ENCODE data around the gene LPAR1.

LPAR1 gene

DNA sequence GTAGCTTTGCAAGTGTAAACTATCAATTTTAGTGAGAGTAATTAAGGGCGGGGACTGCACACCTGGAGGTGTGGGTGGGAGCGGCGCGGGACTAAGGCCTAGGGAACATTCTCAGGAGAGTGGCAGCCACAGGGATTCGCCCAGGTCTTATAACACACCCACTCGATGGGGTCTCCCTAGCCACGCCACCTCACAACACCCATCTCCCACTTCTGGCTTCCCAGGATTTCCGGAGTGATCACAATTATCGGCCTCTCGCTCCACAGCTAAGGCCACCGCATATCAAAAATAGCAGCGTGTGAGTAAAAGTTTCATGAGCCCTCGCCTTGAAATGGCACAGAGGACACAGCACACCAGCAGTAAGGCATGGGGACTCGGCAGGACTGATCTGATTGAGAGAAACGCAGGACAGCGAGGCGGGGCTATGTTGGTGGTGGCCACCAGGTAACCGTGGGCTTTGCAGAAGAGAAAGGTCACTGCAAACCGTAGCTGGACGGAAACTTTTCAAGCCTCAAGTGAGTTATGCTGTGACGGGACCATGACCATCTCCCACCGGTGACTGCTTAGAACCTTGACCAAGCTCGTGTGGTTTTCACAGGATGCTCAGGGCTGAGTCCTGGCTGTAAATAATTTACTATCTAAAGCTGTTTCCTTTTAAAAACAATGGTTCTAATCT is 1.1 kb upstream of the LPAR1 start:
- TF ChIP-seq, protein P1, sequence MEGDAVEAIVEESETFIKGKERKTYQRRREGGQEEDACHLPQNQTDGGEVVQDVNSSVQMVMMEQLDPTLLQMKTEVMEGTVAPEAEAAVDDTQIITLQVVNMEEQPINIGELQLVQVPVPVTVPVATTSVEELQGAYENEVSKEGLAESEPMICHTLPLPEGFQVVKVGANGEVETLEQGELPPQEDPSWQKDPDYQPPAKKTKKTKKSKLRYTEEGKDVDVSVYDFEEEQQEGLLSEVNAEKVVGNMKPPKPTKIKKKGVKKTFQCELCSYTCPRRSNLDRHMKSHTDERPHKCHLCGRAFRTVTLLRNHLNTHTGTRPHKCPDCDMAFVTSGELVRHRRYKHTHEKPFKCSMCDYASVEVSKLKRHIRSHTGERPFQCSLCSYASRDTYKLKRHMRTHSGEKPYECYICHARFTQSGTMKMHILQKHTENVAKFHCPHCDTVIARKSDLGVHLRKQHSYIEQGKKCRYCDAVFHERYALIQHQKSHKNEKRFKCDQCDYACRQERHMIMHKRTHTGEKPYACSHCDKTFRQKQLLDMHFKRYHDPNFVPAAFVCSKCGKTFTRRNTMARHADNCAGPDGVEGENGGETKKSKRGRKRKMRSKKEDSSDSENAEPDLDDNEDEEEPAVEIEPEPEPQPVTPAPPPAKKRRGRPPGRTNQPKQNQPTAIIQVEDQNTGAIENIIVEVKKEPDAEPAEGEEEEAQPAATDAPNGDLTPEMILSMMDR (IDR thresholded peaks at IDR 0.05; ENCODE audit: control insufficient read depth, insufficient read depth, low read depth, low read length, missing control alignments): no peak
- peak overlapping the region; percentile 97 for H3K4me3 ChIP-seq (ENCODE audit: control insufficient read depth, low read depth, low read length)
- no peak for DNase-seq (ENCODE audit: low read depth)

DNA sequence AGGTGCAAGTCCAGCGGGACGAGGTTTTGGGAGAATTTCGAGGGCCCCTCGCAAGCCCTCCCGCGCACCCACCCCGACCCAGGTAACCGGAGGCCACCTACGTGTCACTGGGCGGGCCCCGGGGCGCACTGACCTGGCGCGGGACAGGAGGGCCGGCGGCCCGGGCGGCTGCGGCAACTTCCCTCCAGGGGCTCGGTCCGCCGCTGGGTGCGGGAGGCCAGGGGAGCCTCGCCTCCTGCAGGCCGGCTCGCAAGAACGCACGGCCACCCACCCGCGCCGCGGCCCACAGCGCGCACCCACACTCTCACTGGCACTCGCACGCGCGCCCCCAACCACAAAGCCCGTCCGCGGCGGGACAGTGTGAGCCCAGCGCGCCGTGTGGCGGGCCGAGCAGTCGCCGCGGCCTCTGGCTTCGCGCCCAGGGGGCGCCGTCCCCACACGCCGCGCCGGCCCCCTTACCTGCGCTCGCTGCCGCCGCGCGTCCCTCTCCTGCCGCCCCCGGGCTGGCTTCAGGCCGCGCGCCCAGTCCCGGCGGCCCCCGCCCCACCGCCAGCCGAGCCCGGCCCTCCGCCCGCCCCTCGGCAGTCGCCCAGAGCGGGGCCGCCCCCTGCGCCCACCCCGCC is 451 bp downstream of the LPAR1 start:
- TF ChIP-seq, protein P1 (IDR thresholded peaks at IDR 0.05; ENCODE audit: control insufficient read depth, insufficient read depth, low read depth, low read length, missing control alignments): peak; percentile 12
- peak overlapping the region; percentile 97 for H3K4me3 ChIP-seq (ENCODE audit: control insufficient read depth, low read depth, low read length)
- DNase-seq (ENCODE audit: low read depth): no peak

DNA sequence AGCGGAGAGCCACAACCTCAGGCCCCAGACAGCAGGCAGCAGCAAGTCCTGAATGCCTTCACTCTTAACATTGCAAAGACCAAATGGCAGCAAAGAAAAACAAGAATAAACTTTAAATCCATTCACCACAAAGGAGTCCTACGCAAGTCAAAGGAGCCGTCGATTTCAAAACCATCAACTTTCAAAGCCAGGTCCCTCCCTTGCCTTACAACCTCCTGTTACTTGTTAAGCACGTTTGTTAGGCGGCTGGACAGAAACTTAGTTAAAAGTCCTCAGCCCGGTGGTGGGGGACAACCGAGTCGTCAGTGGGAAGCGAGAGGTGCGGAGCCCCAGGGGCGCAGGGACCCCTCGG is 938 bp downstream of the LPAR1 start:
- no peak for DNase-seq (ENCODE audit: low read depth)
- TF ChIP-seq, protein P1 (IDR thresholded peaks at IDR 0.05; ENCODE audit: control insufficient read depth, insufficient read depth, low read depth, low read length, missing control alignments): no peak
- peak overlapping the region; percentile 97 for H3K4me3 ChIP-seq (ENCODE audit: control insufficient read depth, low read depth, low read length)

DNA sequence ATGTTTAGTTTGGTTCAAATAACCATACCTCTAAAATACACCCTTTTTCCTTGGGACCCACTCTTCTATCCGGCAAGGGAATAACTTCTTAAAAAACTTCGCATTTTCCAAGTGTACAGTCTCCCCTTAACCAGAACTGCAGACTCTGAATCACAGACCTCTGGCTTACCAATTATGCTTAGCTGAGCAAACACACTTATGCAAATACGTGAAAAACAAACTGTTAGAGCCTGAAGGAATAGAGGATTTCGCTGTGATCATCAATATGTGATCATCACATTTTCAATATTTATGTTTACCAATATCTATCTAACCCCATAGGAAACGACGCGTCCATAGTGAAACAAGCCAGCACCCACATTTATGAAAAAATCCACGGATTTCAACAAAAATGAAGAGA is 1.3 kb downstream of the LPAR1 start:
- no peak for DNase-seq (ENCODE audit: low read depth)
- H3K4me3 ChIP-seq (ENCODE audit: control insufficient read depth, low read depth, low read length): peak overlapping the region; percentile 97
- TF ChIP-seq, protein P1 (IDR thresholded peaks at IDR 0.05; ENCODE audit: control insufficient read depth, insufficient read depth, low read depth, low read length, missing control alignments): no peak

DNA sequence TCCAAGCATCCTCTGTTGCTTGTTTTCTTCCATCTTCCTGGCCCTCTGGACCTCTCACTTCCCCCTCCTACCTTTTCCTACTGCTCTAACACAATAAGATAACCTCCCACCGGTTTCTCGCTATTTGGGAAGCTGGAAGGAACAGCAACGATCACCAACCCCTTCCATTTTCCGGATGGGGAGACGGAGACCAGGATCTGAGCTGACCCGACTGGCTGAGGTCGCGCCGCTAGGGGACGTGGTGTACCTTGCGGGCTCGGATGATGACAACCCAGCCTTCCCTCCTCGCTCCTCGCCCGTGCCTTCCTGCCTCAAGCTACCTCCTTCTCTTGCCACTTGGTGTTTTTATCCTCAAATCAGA is 1.9 kb downstream of the LPAR1 start:
- DNase-seq (ENCODE audit: low read depth): no peak
- TF ChIP-seq, protein P1 (IDR thresholded peaks at IDR 0.05; ENCODE audit: control insufficient read depth, insufficient read depth, low read depth, low read length, missing control alignments): peak; percentile 91
- H3K4me3 ChIP-seq (ENCODE audit: control insufficient read depth, low read depth, low read length): peak overlapping the region; percentile 97

DNA sequence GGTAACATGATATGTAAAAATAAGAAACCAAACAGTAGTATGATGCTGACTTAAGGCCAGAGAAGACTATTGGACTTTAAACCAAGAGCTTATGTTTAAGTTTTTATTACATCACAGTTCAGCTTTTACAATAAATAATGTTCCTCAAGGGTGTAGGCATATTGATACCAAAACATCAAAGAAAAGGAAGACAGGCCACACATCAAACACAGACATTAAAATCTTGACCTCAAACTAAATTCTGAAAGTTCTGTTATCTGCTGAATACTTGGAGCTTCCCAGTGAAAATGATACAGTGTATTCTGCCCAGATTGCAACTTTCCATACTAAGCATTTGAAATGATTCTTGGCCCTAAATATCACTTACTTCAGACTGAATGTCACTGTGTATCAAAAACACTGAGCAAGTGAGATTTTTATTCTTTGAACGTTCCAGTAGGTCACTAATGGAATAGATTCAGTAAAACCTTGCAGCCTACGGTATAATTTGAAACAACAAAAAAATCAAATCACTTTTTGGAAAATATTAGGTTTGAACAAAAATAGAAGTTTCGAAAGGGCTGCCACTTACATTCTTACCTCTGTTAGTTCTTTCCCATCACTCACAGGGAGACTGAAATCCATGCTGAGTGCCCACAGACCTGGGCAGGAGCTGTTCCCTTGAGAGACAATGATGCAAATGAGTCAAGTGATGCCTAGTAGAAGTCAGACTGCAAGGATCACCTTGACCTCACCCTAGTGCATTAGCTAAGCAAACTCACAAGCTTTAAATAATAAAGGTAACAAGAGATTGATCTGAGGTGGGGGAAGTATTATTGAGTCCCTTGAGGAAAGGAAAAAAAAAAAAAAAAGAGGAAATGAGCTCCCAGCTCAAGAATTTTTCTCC is 2.5 kb downstream of the LPAR1 start:
- TF ChIP-seq, protein P1 (IDR thresholded peaks at IDR 0.05; ENCODE audit: control insufficient read depth, insufficient read depth, low read depth, low read length, missing control alignments): no peak
- H3K4me3 ChIP-seq (ENCODE audit: control insufficient read depth, low read depth, low read length): peak overlapping the region; percentile 97

More for the DNA sequence above, 2.5 kb downstream of the LPAR1 start:
- DNase-seq (ENCODE audit: low read depth): no peak
